ENCODE measurements around the gene PURA. TPM values are rescaled to one million over a fixed set of nuclear protein-coding genes. Genes with fewer than 3 reads are reported as not detected.

PURA gene
- total and polyA plus RNA-seq, 8 donors, result 8.3 to 25.0 (median 10.4) TPM

DNA sequence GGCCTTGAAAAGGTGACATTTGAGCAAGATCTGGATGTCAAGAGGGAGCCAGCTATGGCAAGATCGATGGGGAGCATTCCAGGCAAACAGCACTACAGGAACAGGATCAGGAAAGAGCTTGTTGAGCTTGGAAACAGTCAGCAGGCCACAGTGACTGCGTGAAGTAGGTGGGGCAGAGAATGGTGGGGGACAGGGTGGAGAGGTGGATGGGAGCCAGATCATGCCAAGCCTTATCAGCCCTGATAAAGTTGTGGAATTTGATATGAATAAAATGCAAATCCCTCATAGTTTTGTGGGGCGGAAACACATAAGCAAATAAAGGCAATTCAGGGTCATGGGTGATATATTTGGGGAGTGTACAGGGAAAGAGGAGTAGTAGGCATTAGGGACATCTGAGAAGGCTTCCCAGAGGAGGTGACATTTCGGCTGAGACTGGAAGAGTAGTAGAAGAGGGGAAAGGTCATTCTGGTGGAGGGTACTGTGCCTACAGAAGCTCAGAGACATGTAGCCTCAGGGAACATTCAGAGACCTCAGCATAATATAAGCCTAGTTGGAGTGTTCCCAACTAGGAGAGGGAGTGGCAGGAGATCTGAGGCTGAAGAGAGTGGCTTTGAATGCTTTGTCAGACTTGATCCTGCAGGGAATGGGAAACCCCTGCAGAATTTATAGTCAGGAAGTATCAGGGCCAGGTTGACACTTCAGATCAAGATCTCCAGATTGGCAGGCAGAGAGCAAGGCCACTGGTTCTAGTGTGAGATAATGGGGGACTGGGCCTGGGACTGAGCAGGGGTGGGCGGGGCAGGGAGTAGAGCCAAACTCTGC, 51.4 kb downstream of the PURA start:
- DNase-seq (peak in 1 of 4 donors; percentile 26), ATAC-seq (peak; percentile 66)
- peaks cover 0 to 18% of the 10 kb centered on the region in 2 donors for H3K4me1 ChIP-seq
- peak overlapping the region; percentile 55 to 62 for H3K27ac ChIP-seq
- H3K4me3 ChIP-seq, result no peak overlapping the region
- no peaks in the 10 kb centered on the region for H3K36me3 ChIP-seq
- intact Hi-C loops (cut with DNase I), result no loop called here
- H3K27me3 ChIP-seq, result no peaks in the 10 kb centered on the region
- TF ChIP-seq CTCF (IDR thresholded peaks at IDR 0.05), result no peak
- no peaks in the 10 kb centered on the region for H3K9me3 ChIP-seq

GRCh38 chr5:140165923-140166270, 52.0 kb downstream of the PURA start:
- no peaks in the 10 kb centered on the region for H3K27me3 ChIP-seq
- H3K36me3 ChIP-seq, result no peaks in the 10 kb centered on the region
- peaks cover 0 to 18% of the 10 kb centered on the region in 2 donors for H3K4me1 ChIP-seq
- H3K9me3 ChIP-seq, result no peaks in the 10 kb centered on the region
- no peak for DNase-seq
- TF ChIP-seq CTCF (IDR thresholded peaks at IDR 0.05), result no peak
- ATAC-seq, result no peak
- peak overlapping the region; percentile 7 to 55 for H3K27ac ChIP-seq
- no peak overlapping the region for H3K4me3 ChIP-seq
- intact Hi-C loops (cut with DNase I), result no loop called here

- DNase-seq (no peak), ATAC-seq (no peak)
- intact Hi-C loops (cut with DNase I), result no loop called here
- Histone ChIP-seq H3K36me3 (no peaks in the 10 kb centered on the region), H3K9me3 (no peaks in the 10 kb centered on the region), H3K27ac (no peak overlapping the region), H3K4me1 (peaks cover 0 to 18% of the 10 kb centered on the region in 2 donors), H3K4me3 (no peak overlapping the region), H3K27me3 (no peaks in the 10 kb centered on the region)
- TF ChIP-seq CTCF (IDR thresholded peaks at IDR 0.05), result no peak
Observed at GRCh38 chr5:140166911-140167310, 53.0 kb downstream of the PURA start.

- Histone ChIP-seq H3K9me3 (no peaks in the 10 kb centered on the region), H3K4me3 (no peak overlapping the region), H3K27ac (no peak overlapping the region), H3K4me1 (peaks cover 0 to 18% of the 10 kb centered on the region in 2 donors), H3K36me3 (no peaks in the 10 kb centered on the region), H3K27me3 (no peaks in the 10 kb centered on the region)
- no peak for TF ChIP-seq CTCF (IDR thresholded peaks at IDR 0.05)
- no peak for DNase-seq
- intact Hi-C loops (cut with DNase I), result no loop called here
- ATAC-seq, result no peak
Observed at GRCh38 chr5:140168371-140168770, 54.5 kb downstream of the PURA start.

DNA sequence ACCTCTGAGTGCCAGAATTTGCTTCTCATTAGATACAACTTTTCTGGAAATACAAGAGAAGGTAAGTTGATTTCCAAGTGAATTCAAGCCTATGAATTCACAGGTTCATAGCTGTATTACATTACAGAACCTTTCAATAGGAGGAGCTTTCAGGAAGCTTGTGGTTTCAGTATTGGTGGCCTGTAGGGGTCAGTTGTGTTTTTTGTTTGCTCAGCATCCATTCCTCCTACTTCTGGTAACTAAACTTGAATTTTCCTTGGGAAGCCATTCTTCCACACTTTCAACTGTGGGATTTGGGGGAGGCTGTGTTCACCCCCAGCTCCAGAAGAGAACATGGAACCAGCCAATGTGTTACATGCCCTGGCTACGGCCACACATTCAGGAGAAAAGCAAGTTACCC, 55.5 kb downstream of the PURA start:
- H3K36me3 ChIP-seq, result no peaks in the 10 kb centered on the region
- intact Hi-C loops (cut with DNase I), result no loop called here
- H3K9me3 ChIP-seq, result no peaks in the 10 kb centered on the region
- H3K4me1 ChIP-seq, result peaks cover 0 to 22% of the 10 kb centered on the region in 2 donors
- H3K4me3 ChIP-seq, result no peak overlapping the region
- no peak for DNase-seq
- peak; percentile 27 for ATAC-seq
- H3K27me3 ChIP-seq, result no peaks in the 10 kb centered on the region
- no peak overlapping the region for H3K27ac ChIP-seq
- TF ChIP-seq CTCF (IDR thresholded peaks at IDR 0.05), result peak in 1 of 2 donors; percentile 17
